Fibroblast of pulmonary artery (primary cell): ENCODE data around the gene RNU7-1.
A peak's percentile ranks its signal among the peaks of the same experiment; 100 is the strongest.

Experiments
- DNase-seq: peaks from one replicate; pipeline ENCODE4 v3.0.0-alpha.2; 2010; ENCODE audit warnings: low read depth
- H3K4me3 ChIP-seq: replicated peaks from 2 replicates; pipeline ENCODE4 v1.5.1; 2011; ENCODE audit warnings: low read depth, mild to moderate bottlenecking, control low read depth, low read length, moderate library complexity
- CTCF ChIP-seq: IDR thresholded peaks from 2 replicates; pipeline ENCODE4 v1.5.1; 2011; ENCODE audit warnings: mild to moderate bottlenecking, control low read depth, low read length, inconsistent platforms; ENCODE audit errors: missing control alignments

RNU7-1 gene

GRCh38 chr12:6914246-6914946, 29.2 kb upstream of the RNU7-1 start, which contains the start of gene ENO2:
Gene ENO2 (plus strand): TSS chr12:6914580. CDS start chr12:6915833, 1,253 bp downstream.
- H3K4me3 ChIP-seq, result peak within 1 kb of the TSS; percentile 67
- peak; percentile 47 for DNase-seq
- no peak for TF ChIP-seq CTCF

GRCh38 chr12:6914947-6915788, 28.4 kb upstream of the RNU7-1 start:
- no peak for TF ChIP-seq CTCF
- H3K4me3 ChIP-seq, result peak overlapping the region; percentile 67
- DNase-seq, result no peak

GRCh38 chr12:6915789-6916285, 27.8 kb upstream of the RNU7-1 start:
- no peak for TF ChIP-seq CTCF
- DNase-seq, result no peak
- no peak overlapping the region for H3K4me3 ChIP-seq

GRCh38 chr12:6916426-6917200, 27.0 kb upstream of the RNU7-1 start:
- TF ChIP-seq CTCF, result no peak
- no peak for DNase-seq
- H3K4me3 ChIP-seq, result no peak overlapping the region

- TF ChIP-seq CTCF, result no peak
- DNase-seq, result peak; percentile 42
- H3K4me3 ChIP-seq, result no peak overlapping the region
Observed at GRCh38 chr12:6917491-6918231, 26.0 kb upstream of the RNU7-1 start.

- no peak for DNase-seq
- no peak for TF ChIP-seq CTCF
- H3K4me3 ChIP-seq, result no peak overlapping the region
Observed at GRCh38 chr12:6919588-6919987, 24.0 kb upstream of the RNU7-1 start.
